SK-N-SH (cell line): ENCODE data around the gene KIF2B. TPM values are rescaled to one million over a fixed set of nuclear protein-coding genes. Genes with fewer than 3 reads are reported as not detected.

Experiments used
- CTCF ChIA-PET: fragments of 300-600, 350-600 bp; formaldehyde crosslinking; extraction: SDS; loops from one replicate; lab custom pipeline; 2021; lab: Yijun Ruan, JAX
- POLR2A ChIA-PET: fragments of 350-600 bp; sonication (Branson Sonifier 250); formaldehyde crosslinking; extraction: SDS; loops from one replicate; lab custom pipeline; 2020; ENCODE audit warnings: antibody characterized with exemption, inconsistent platforms; lab: Yijun Ruan, JAX
- DNase-seq: peaks from one replicate; pipeline ENCODE4 v3.0.0; 2012
- H2AFZ ChIP-seq: fragments of 200-600 bp; sonication (generic); 2 replicates; pipeline ENCODE4 v1.8.1; 2016; ENCODE audit warnings: antibody characterized with exemption, mild to moderate bottlenecking, low read depth
- H3F3A ChIP-seq: fragments of 200-600 bp; sonication (generic); replicated peaks from 2 replicates; pipeline ENCODE3; 2016; ENCODE audit warnings: antibody characterized with exemption, mild to moderate bottlenecking; ENCODE audit not compliant: insufficient read depth
- H3K27ac ChIP-seq, 2 experiments: fragments of 200-500 bp in 1 of 2; fragments of 200-600 bp in 1 of 2; sonication (Bioruptor generic) in 1 of 2; sonication (generic), shearing (Covaris generic) in 1 of 2; 2 replicates each; pipeline versions ENCODE4 v1.5.1 to v1.6.1; 2014 to 2016; ENCODE audit warnings: low read depth in 2 of 2, inconsistent platforms in 1 of 2, low read length in 1 of 2, mild to moderate bottlenecking in 1 of 2, mixed read lengths in 1 of 2
- H3K27me3 ChIP-seq: fragments of 200-600 bp; sonication (generic), shearing (Covaris generic); 2 replicates; pipeline ENCODE4 v1.6.1; 2016; ENCODE audit warnings: mixed run types; ENCODE audit not compliant: insufficient read depth
- H3K36me3 ChIP-seq, 2 experiments: fragments of 200-500 bp in 1 of 2; fragments of 200-600 bp in 1 of 2; sonication (Bioruptor generic) in 1 of 2; sonication (generic) in 1 of 2; replicated peaks in 1 of 2; 2 replicates each; pipeline versions ENCODE3 to v1.5.1; 2014 to 2016; ENCODE audit warnings: low read length in 1 of 2, mild to moderate bottlenecking in 1 of 2; ENCODE audit not compliant: insufficient read depth in 2 of 2, control insufficient read depth in 1 of 2
- H3K4me1 ChIP-seq, 2 experiments: fragments of 200-500 bp in 1 of 2; fragments of 200-600 bp in 1 of 2; sonication (Bioruptor generic) in 1 of 2; sonication (generic), shearing (Covaris generic) in 1 of 2; 2 replicates each; pipeline versions ENCODE4 v1.5.1 to v1.6.1; 2014 to 2016; ENCODE audit warnings: low read depth in 1 of 2, low read length in 1 of 2, mixed run types in 1 of 2; ENCODE audit not compliant: insufficient read depth in 2 of 2, control insufficient read depth in 1 of 2
- H3K4me2 ChIP-seq: fragments of 200-600 bp; sonication (generic), shearing (Covaris generic); 2 replicates; pipeline ENCODE4 v1.6.1; 2017; ENCODE audit warnings: mixed run types
- H3K4me3 ChIP-seq, 2 experiments: fragments of 200-500 bp in 1 of 2; fragments of 200-600 bp in 1 of 2; sonication (Bioruptor generic) in 1 of 2; sonication (generic), shearing (Covaris generic) in 1 of 2; 2 replicates each; pipeline versions ENCODE4 v1.5.1 to v1.8.1; 2014 to 2016; ENCODE audit warnings: low read depth in 2 of 2, inconsistent platforms in 1 of 2, low read length in 1 of 2, mild to moderate bottlenecking in 1 of 2, mixed read lengths in 1 of 2, moderate library complexity in 1 of 2
- H3K79me2 ChIP-seq: fragments of 200-600 bp; sonication (generic); 2 replicates; pipeline ENCODE4 v1.8.1; 2017; ENCODE audit warnings: mild to moderate bottlenecking; ENCODE audit not compliant: insufficient read depth
- H3K9ac ChIP-seq: fragments of 200-600 bp; sonication (generic); 2 replicates; pipeline ENCODE4 v1.6.1; 2017; ENCODE audit warnings: mixed run types
- H3K9me2 ChIP-seq: fragments of 200-600 bp; sonication (generic); 2 replicates; pipeline ENCODE4 v1.6.1; 2017; ENCODE audit warnings: mixed run types
- H3K9me3 ChIP-seq: fragments of 200-600 bp; sonication (generic); 2 replicates; pipeline ENCODE4 v1.6.1; 2017; ENCODE audit warnings: mixed run types, mild to moderate bottlenecking, moderate library complexity
- H4K20me1 ChIP-seq: fragments of 200-600 bp; sonication (generic); 2 replicates; pipeline ENCODE4 v1.6.1; 2017; ENCODE audit warnings: mild to moderate bottlenecking, mixed run types; ENCODE audit not compliant: insufficient read depth
- ELF1 ChIP-seq: IDR thresholded peaks from 2 replicates; pipeline ENCODE4 v1.4.0; 2012
- FOXJ3 ChIP-seq: sonication (generic); formaldehyde crosslinking; IDR thresholded peaks from 2 replicates; pipeline ENCODE4 v1.5.1; 2020; ENCODE audit warnings: mild to moderate bottlenecking, missing genetic modification reagents
- GATA2 ChIP-seq: sonication (generic); formaldehyde crosslinking; IDR thresholded peaks from 2 replicates; pipeline ENCODE4 v1.5.0; 2020; ENCODE audit warnings: mild to moderate bottlenecking, missing genetic modification reagents
- IRF3 ChIP-seq: fragments of 150-350 bp; IDR thresholded peaks from 2 replicates; pipeline ENCODE4 v1.6.1; 2016; ENCODE audit warnings: mild to moderate bottlenecking, low read depth, low read length
- JUND ChIP-seq: IDR thresholded peaks from 2 replicates; pipeline ENCODE4 v1.4.0; 2012
- MAX ChIP-seq: IDR thresholded peaks from 2 replicates; pipeline ENCODE4 v1.4.0; 2012; ENCODE audit warnings: low read depth
- MEF2A ChIP-seq: IDR thresholded peaks from 2 replicates; pipeline ENCODE4 v1.4.0; 2012; ENCODE audit warnings: low read depth, borderline replicate concordance
- MXI1 ChIP-seq: IDR thresholded peaks from 2 replicates; pipeline ENCODE4 v1.6.1; 2012; ENCODE audit warnings: mild to moderate bottlenecking, low read depth, low read length, improper control_type of control experiment
- NFIC ChIP-seq: IDR thresholded peaks from 2 replicates; pipeline ENCODE4 v1.4.0; 2012; ENCODE audit warnings: borderline replicate concordance
- PBX3 ChIP-seq: IDR thresholded peaks from 2 replicates; pipeline ENCODE4; 2012
- RAD21 ChIP-seq: IDR thresholded peaks from 2 replicates; pipeline ENCODE4 v1.6.1; 2012; ENCODE audit warnings: mild to moderate bottlenecking, low read length
- REST ChIP-seq: IDR thresholded peaks from 2 replicates; pipeline ENCODE4 v1.6.1; 2012; ENCODE audit warnings: mild to moderate bottlenecking, low read depth, low read length, moderate library complexity
- SMC3 ChIP-seq: IDR thresholded peaks from 2 replicates; pipeline ENCODE4 v1.6.1; 2012; ENCODE audit warnings: low read depth, low read length, improper control_type of control experiment
- USF1 ChIP-seq: IDR thresholded peaks from 2 replicates; pipeline ENCODE4 v1.4.0; 2012; ENCODE audit warnings: low read depth, borderline replicate concordance
- WGBS: methylation state at CpG from one replicate; pipeline ENCODE4 v1.1.6; 2017; ENCODE audit warnings: low lambda C conversion rate; 5-methylcytosine and 5-hydroxymethylcytosine counted together
- polyA plus RNA-seq, 3 experiments: library from polyadenylated mRNA; depleted of rRNA; stranded (reverse); fragments of >200 nt; gene quantifications; 2 replicates each; pipeline ENCODE4 v1.2.3, GENCODE V29; 2012

The KIF2B gene
- polyA plus RNA-seq, 1 of the 3 experiments (the other 2 are of a cell fraction): not detected

GRCh38 chr17:53804437-53804836 is 18.3 kb upstream of the KIF2B start:
- Histone ChIP-seq H3K9me3 (no peaks in the 10 kb centered on the region), H3K27me3 (no peaks in the 10 kb centered on the region)
- 51% methylated on average over 5 of the region's 5 CpGs for WGBS
- TF ChIP-seq ELF1 (no peak), USF1 (no peak), GATA2 (CRISPR knock-in tag) (no peak), SMC3 (no peak)
- TF ChIP-seq, all 33 proteins: peak for 0
- H2AFZ ChIP-seq: no peak overlapping the region; the same call in 1 of the 2 replicates
- no peak overlapping the region for H3K4me3 ChIP-seq
- H3K4me2 ChIP-seq: no peak overlapping the region
- no peaks in the 10 kb centered on the region for H3K36me3 ChIP-seq
- no peak overlapping the region for H3K9ac ChIP-seq
- no peaks in the 10 kb centered on the region for H4K20me1 ChIP-seq
- no peaks in the 10 kb centered on the region; a peak in 1 of 4 replicates for H3K4me1 ChIP-seq
- no peak overlapping the region for H3K27ac ChIP-seq
- ChIA-PET POLR2A (no interaction called here), CTCF (interaction anchor here (0.6 kb wide), 1 partner anchor 1319 kb away, joined by 3 read pairs; no protein-coding TSS in a partner anchor)
- H3K9me2 ChIP-seq: no peaks in the 10 kb centered on the region; the same call in 1 of the 2 replicates
- no peaks in the 10 kb centered on the region for H3K79me2 ChIP-seq
- no peak for DNase-seq
- H3F3A ChIP-seq: no peaks in the 10 kb centered on the region

GRCh38 chr17:53806473-53806872 is 16.3 kb upstream of the KIF2B start:
- no peak for DNase-seq
- ChIA-PET POLR2A (no interaction called here), CTCF (interaction anchor here (1.0 to 1.3 kb wide), 2 partner anchors 37 to 88 kb away, joined by 3 read pairs; no protein-coding TSS in a partner anchor)
- no peak overlapping the region for H3K4me2 ChIP-seq
- no peak overlapping the region for H3K9ac ChIP-seq
- no peaks in the 10 kb centered on the region for H4K20me1 ChIP-seq
- no peaks in the 10 kb centered on the region; a peak in 1 of 4 replicates for H3K4me1 ChIP-seq
- H3F3A ChIP-seq: no peaks in the 10 kb centered on the region
- H3K27me3 ChIP-seq: no peaks in the 10 kb centered on the region
- H3K27ac ChIP-seq: no peak overlapping the region
- H3K9me2 ChIP-seq: no peaks in the 10 kb centered on the region; the same call in 1 of the 2 replicates
- no peak overlapping the region for H3K4me3 ChIP-seq
- no peak overlapping the region for H2AFZ ChIP-seq
- H3K79me2 ChIP-seq: no peaks in the 10 kb centered on the region
- TF ChIP-seq MEF2A: no peak
- H3K36me3 ChIP-seq: no peaks in the 10 kb centered on the region
- no peaks in the 10 kb centered on the region for H3K9me3 ChIP-seq

GRCh38 chr17:53807286-53807685 is 15.4 kb upstream of the KIF2B start:
- no peak for DNase-seq
- Histone ChIP-seq H3K27ac (no peak overlapping the region), H3K9me3 (no peaks in the 10 kb centered on the region), H3K27me3 (no peaks in the 10 kb centered on the region), H3K9ac (no peak overlapping the region), H3F3A (no peaks in the 10 kb centered on the region), H3K4me1 (no peaks in the 10 kb centered on the region; a peak in 1 of 4 replicates), H3K36me3 (no peaks in the 10 kb centered on the region), H3K79me2 (no peaks in the 10 kb centered on the region), H3K4me2 (no peak overlapping the region), H2AFZ (no peak overlapping the region), H3K9me2 (no peaks in the 10 kb centered on the region; the same call in 1 of the 2 replicates), H3K4me3 (no peak overlapping the region), H4K20me1 (no peaks in the 10 kb centered on the region)
- CTCF ChIA-PET: interaction anchor here (1.0 to 1.3 kb wide), 2 partner anchors 38 to 87 kb away, joined by 3 read pairs; no protein-coding TSS in a partner anchor
- 41% methylated on average over 6 of the region's 6 CpGs for WGBS
- POLR2A ChIA-PET: no interaction called here
- TF ChIP-seq RAD21 (no peak), IRF3 (no peak), MXI1 (no peak), ELF1 (no peak), FOXJ3 (CRISPR knock-in tag) (no peak), NFIC (no peak), PBX3 (no peak), MAX (no peak), REST (no peak), JUND (no peak)
